Karpas-422 (cell line): Measurements from ENCODE around the gene HDAC4. TPM values are rescaled to one million over a fixed set of nuclear protein-coding genes. Genes with fewer than 3 reads are reported as not detected.

Experiments
- DNase-seq: peaks from one replicate; pipeline ENCODE4 v3.0.0-alpha.2; 2015
- H2AFZ ChIP-seq: fragments of 200-600 bp; sonication (generic); 2 replicates; pipeline ENCODE4 v1.6.1; 2014; ENCODE audit warnings: antibody characterized with exemption, low read length, mixed read lengths
- H3K27ac ChIP-seq: fragments of 200-600 bp; sonication (generic); 2 replicates; pipeline ENCODE4 v1.5.1; 2014; ENCODE audit warnings: mild to moderate bottlenecking, low read length, moderate library complexity
- H3K27me3 ChIP-seq: fragments of 200-600 bp; sonication (generic); 2 replicates; pipeline ENCODE4 v1.6.1; 2014; ENCODE audit warnings: low read length, mixed read lengths
- H3K36me3 ChIP-seq: fragments of 200-600 bp; sonication (generic); 2 replicates; pipeline ENCODE4 v1.6.1; 2014; ENCODE audit warnings: low read length, mixed read lengths; ENCODE audit not compliant: insufficient read depth
- H3K4me1 ChIP-seq: fragments of 200-600 bp; sonication (generic); 2 replicates; pipeline ENCODE4 v1.6.1; 2014; ENCODE audit warnings: mild to moderate bottlenecking, low read length, mixed read lengths
- H3K4me2 ChIP-seq: fragments of 200-600 bp; sonication (generic); 2 replicates; pipeline ENCODE4 v1.6.1; 2014; ENCODE audit warnings: low read length, low read depth, mild to moderate bottlenecking; ENCODE audit not compliant: poor library complexity, severe bottlenecking
- H3K4me3 ChIP-seq: fragments of 200-600 bp; sonication (generic); 2 replicates; pipeline ENCODE4 v1.5.1; 2014; ENCODE audit warnings: mild to moderate bottlenecking, antibody characterized with exemption, low read length, mixed read lengths
- H3K79me2 ChIP-seq: fragments of 200-600 bp; sonication (generic); 2 replicates; pipeline ENCODE4 v1.6.1; 2014; ENCODE audit warnings: mild to moderate bottlenecking, low read length, mixed read lengths
- H3K9ac ChIP-seq: fragments of 200-600 bp; sonication (generic); 2 replicates; pipeline ENCODE4 v1.6.0; 2014; ENCODE audit warnings: low read length
- H3K9me2 ChIP-seq: fragments of 200-600 bp; sonication (generic), shearing (Covaris generic); replicated peaks from 2 replicates; pipeline ENCODE4 v1.6.0; 2014; ENCODE audit warnings: mild to moderate bottlenecking, low read length, moderate library complexity; ENCODE audit not compliant: insufficient read depth
- H3K9me3 ChIP-seq: fragments of 300-700, 200-600 bp; sonication (generic); 2 replicates; pipeline ENCODE4 v1.6.1; 2014; ENCODE audit warnings: low read length, mixed read lengths
- H4K20me1 ChIP-seq: fragments of 200-600 bp; sonication (generic); 2 replicates; pipeline ENCODE4 v1.6.1; 2014; ENCODE audit warnings: mild to moderate bottlenecking, antibody characterized with exemption, low read length, low read depth; ENCODE audit not compliant: insufficient read depth
- total RNA-seq: library from RNA; depleted of rRNA; stranded (reverse); fragments of >200 nt; shearing (Covaris generic); gene quantifications from 2 replicates; pipeline ENCODE4 v1.2.3, GENCODE V29; 2014; ENCODE audit warnings: low replicate concordance

Gene HDAC4
- total RNA-seq, 1 experiment from 2014 or later = 8.5 TPM

- DNase-seq = no peak
- Histone ChIP-seq H3K9me2 (no peaks in the 10 kb centered on the region), H2AFZ (no peak overlapping the region), H3K27ac (no peak overlapping the region), H3K36me3 (no peaks in the 10 kb centered on the region), H3K9me3 (no peaks in the 10 kb centered on the region), H4K20me1 (no peaks in the 10 kb centered on the region), H3K9ac (no peak overlapping the region), H3K4me3 (no peak overlapping the region), H3K4me2 (no peak overlapping the region), H3K79me2 (no peaks in the 10 kb centered on the region), H3K4me1 (no peaks in the 10 kb centered on the region), H3K27me3 (no peaks in the 10 kb centered on the region)
Measured at GRCh38 chr2:239058766-239059165, 342.1 kb downstream of the HDAC4 start.

DNA sequence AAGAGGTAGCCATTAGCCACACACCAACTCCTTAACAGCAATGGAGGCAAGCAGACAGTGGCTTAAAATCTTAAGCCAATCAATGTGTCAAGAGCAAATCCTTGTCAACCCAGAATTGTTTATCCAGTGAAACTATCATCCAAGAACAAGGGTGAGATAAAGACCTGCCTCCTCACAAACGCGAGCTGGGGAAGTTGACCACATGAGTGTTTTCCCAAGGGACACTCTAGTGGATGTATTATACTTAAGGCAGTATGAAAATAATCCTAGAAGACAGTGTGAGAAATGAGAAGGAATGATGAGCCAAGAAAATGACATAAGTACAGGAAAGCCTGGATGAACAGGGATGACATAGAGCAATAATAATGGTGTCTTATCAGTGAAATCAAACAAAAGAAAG, 343.3 kb downstream of the HDAC4 start:
- H3K9ac ChIP-seq = no peak overlapping the region
- H3K9me3 ChIP-seq = no peaks in the 10 kb centered on the region
- no peak for DNase-seq
- H3K4me2 ChIP-seq = no peak overlapping the region
- no peak overlapping the region for H3K27ac ChIP-seq
- H2AFZ ChIP-seq = no peak overlapping the region
- no peaks in the 10 kb centered on the region for H3K79me2 ChIP-seq
- no peaks in the 10 kb centered on the region for H3K27me3 ChIP-seq
- no peaks in the 10 kb centered on the region for H3K4me1 ChIP-seq
- H4K20me1 ChIP-seq = no peaks in the 10 kb centered on the region
- H3K36me3 ChIP-seq = no peaks in the 10 kb centered on the region
- no peaks in the 10 kb centered on the region for H3K9me2 ChIP-seq
- H3K4me3 ChIP-seq = no peak overlapping the region

- Histone ChIP-seq H3K9me3 (no peaks in the 10 kb centered on the region), H3K4me1 (no peaks in the 10 kb centered on the region), H3K36me3 (no peaks in the 10 kb centered on the region), H3K4me2 (no peak overlapping the region), H3K79me2 (no peaks in the 10 kb centered on the region), H3K4me3 (no peak overlapping the region), H3K27me3 (no peaks in the 10 kb centered on the region), H2AFZ (no peak overlapping the region), H4K20me1 (no peaks in the 10 kb centered on the region), H3K9me2 (no peaks in the 10 kb centered on the region), H3K9ac (no peak overlapping the region), H3K27ac (no peak overlapping the region)
- no peak for DNase-seq
Measured at GRCh38 chr2:239056611-239057010, 344.2 kb downstream of the HDAC4 start.

DNA sequence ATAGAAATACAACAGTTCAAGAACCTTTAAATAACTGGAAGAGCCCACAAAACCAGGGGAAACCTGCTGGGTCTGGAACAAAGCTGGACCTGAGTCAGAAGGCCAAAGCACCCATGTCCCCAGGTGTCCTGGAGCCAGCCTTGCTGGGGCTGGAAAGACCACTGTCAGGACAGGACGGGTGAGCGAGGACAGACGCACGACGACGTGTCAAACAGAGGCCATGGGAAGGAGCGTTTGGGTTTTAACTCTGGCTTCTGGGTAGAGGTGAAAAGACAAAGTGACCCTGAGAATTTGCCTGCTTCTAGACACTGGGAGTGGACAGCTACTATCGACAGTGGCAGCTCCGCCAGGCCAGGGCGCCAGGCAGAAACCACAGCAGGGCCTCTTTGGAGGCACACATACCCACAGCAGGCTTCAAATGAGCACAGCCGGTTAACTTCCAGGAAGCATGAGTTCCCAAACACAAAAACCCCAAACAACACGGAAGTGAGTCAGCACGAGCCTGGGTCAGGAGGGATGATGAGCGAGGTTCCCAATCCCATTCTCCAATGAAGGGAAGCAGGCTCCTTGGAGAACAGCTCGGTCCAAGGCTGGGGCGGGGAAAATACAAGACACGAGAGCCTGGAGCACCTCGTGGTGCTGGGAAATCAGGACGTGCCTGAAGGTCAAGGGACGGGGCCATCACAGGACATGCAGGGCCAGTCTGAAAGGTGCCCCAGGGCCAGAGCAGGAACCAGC, 344.9 kb downstream of the HDAC4 start:
- no peaks in the 10 kb centered on the region for H3K27me3 ChIP-seq
- H3K36me3 ChIP-seq = no peaks in the 10 kb centered on the region
- no peak for DNase-seq

GRCh38 chr2:239054921-239055320, 345.9 kb downstream of the HDAC4 start:
- no peak for DNase-seq
- H3K4me3 ChIP-seq = no peak overlapping the region
- no peaks in the 10 kb centered on the region for H3K9me3 ChIP-seq
- H3K9ac ChIP-seq = no peak overlapping the region
- no peaks in the 10 kb centered on the region for H3K27me3 ChIP-seq
- no peaks in the 10 kb centered on the region for H4K20me1 ChIP-seq
- H3K27ac ChIP-seq = no peak overlapping the region
- no peaks in the 10 kb centered on the region for H3K36me3 ChIP-seq
- no peaks in the 10 kb centered on the region for H3K9me2 ChIP-seq
- no peaks in the 10 kb centered on the region for H3K79me2 ChIP-seq
- no peak overlapping the region for H2AFZ ChIP-seq
- no peak overlapping the region for H3K4me2 ChIP-seq
- H3K4me1 ChIP-seq = no peaks in the 10 kb centered on the region

More for the DNA sequence above, 344.9 kb downstream of the HDAC4 start:
- H3K9me3 ChIP-seq = no peaks in the 10 kb centered on the region
- H3K4me3 ChIP-seq = no peak overlapping the region
- no peaks in the 10 kb centered on the region for H4K20me1 ChIP-seq
- no peak overlapping the region for H3K9ac ChIP-seq
- no peak overlapping the region for H2AFZ ChIP-seq
- H3K4me2 ChIP-seq = no peak overlapping the region
- H3K4me1 ChIP-seq = no peaks in the 10 kb centered on the region
- H3K27ac ChIP-seq = no peak overlapping the region
- no peaks in the 10 kb centered on the region for H3K79me2 ChIP-seq
- H3K9me2 ChIP-seq = no peaks in the 10 kb centered on the region

DNA sequence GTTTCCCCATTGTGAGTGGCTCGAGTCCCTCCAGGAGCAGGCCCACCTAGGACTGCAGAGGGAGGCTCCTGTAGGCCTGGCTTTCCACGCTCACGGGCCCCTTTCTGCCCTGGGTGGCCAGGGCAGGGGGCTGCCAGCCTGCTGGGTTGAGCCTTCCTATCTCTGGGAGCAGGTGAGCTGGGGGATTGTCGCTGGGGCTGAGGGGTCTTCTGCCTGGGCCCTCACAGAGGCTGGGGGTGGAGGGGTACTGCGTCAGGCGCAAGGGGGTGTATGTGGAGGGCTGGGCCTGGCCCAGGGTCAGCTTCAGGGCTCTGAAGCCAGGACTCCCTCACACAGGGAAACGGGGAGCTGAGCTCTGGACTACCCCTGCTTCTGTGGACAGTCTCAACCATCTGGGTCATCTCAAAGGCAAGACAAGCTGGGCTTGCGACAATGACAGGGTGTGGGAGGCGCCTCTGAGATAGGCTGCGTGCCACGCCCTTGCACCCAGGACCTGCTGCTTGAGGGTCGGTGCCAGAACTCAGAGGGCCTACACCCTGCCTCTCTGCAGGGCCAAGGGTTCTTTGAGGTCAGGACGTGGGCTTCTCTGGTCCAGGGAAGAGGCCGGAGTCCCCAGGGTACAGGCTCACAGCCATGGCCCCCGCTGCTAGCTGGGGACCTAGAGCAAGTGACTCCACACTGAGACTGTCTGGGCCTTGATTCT, 346.9 kb downstream of the HDAC4 start:
- no peaks in the 10 kb centered on the region for H3K79me2 ChIP-seq
- H3K27me3 ChIP-seq = no peaks in the 10 kb centered on the region
- H2AFZ ChIP-seq = no peak overlapping the region
- no peak overlapping the region for H3K9ac ChIP-seq
- H3K4me2 ChIP-seq = no peak overlapping the region
- H3K27ac ChIP-seq = no peak overlapping the region
- H3K4me3 ChIP-seq = no peak overlapping the region
- no peaks in the 10 kb centered on the region for H3K9me2 ChIP-seq
- H3K36me3 ChIP-seq = no peaks in the 10 kb centered on the region
- no peak for DNase-seq
- H3K9me3 ChIP-seq = no peaks in the 10 kb centered on the region
- H4K20me1 ChIP-seq = no peaks in the 10 kb centered on the region
- no peaks in the 10 kb centered on the region for H3K4me1 ChIP-seq

- H4K20me1 ChIP-seq = no peaks in the 10 kb centered on the region
- no peaks in the 10 kb centered on the region for H3K79me2 ChIP-seq
- no peaks in the 10 kb centered on the region for H3K9me2 ChIP-seq
- H3K4me2 ChIP-seq = no peak overlapping the region
- H3K36me3 ChIP-seq = no peaks in the 10 kb centered on the region
- no peak overlapping the region for H3K4me3 ChIP-seq
- H3K9me3 ChIP-seq = no peaks in the 10 kb centered on the region
- H3K27ac ChIP-seq = no peak overlapping the region
- H2AFZ ChIP-seq = no peak overlapping the region
- H3K27me3 ChIP-seq = no peaks in the 10 kb centered on the region
- DNase-seq = no peak
- no peaks in the 10 kb centered on the region for H3K4me1 ChIP-seq
- H3K9ac ChIP-seq = no peak overlapping the region
Measured at GRCh38 chr2:239052798-239053665, 347.8 kb downstream of the HDAC4 start.

GRCh38 chr2:239051891-239052445, 348.9 kb downstream of the HDAC4 start:
- Histone ChIP-seq H3K4me2 (no peak overlapping the region), H3K27me3 (no peaks in the 10 kb centered on the region), H3K36me3 (no peaks in the 10 kb centered on the region), H3K27ac (no peak overlapping the region), H3K9ac (no peak overlapping the region), H3K4me3 (no peak overlapping the region), H3K79me2 (no peaks in the 10 kb centered on the region), H3K9me3 (no peaks in the 10 kb centered on the region), H3K9me2 (no peaks in the 10 kb centered on the region), H3K4me1 (no peaks in the 10 kb centered on the region), H2AFZ (no peak overlapping the region), H4K20me1 (no peaks in the 10 kb centered on the region)
- no peak for DNase-seq
